HL-60 (cell line): ENCODE results near the gene PRIMA1.

Experiments used
- DNase-seq, 2 experiments: peaks; one replicate each; pipeline ENCODE4 v3.0.0-alpha.2; 2010 to 2020; ENCODE audit warnings: low read depth in 1 of 2, low spot score in 1 of 2
- H3K27ac ChIP-seq: fragments of 250-450 bp; sonication (Bioruptor Pico); replicated peaks from 2 replicates; pipeline ENCODE4 v1.5.1; 2020; ENCODE audit warnings: mild to moderate bottlenecking, moderate library complexity
- H3K27me3 ChIP-seq: fragments of 250-450 bp; sonication (Bioruptor Pico); 2 replicates; pipeline ENCODE4 v1.5.1; 2021; ENCODE audit warnings: mild to moderate bottlenecking, moderate library complexity; ENCODE audit not compliant: insufficient read depth, poor library complexity, severe bottlenecking
- H3K4me3 ChIP-seq: replicated peaks from 2 replicates; pipeline ENCODE4 v1.5.1; 2011; ENCODE audit warnings: mild to moderate bottlenecking, control low read depth, low read length; ENCODE audit not compliant: insufficient read depth
- GABPA ChIP-seq: IDR thresholded peaks from 2 replicates; pipeline ENCODE4 v1.6.1; 2012; ENCODE audit warnings: low read depth
- POLR2AphosphoS5 ChIP-seq: IDR thresholded peaks from 2 replicates; pipeline ENCODE4 v1.6.1; 2012; ENCODE audit warnings: low read depth
- SPI1 ChIP-seq: IDR thresholded peaks from 2 replicates; pipeline ENCODE4 v1.6.1; 2012; ENCODE audit warnings: low read depth, mild to moderate bottlenecking, borderline replicate concordance
- TF ChIP-seq, protein P1 (sequence below): IDR thresholded peaks from 2 replicates; pipeline ENCODE4 v1.6.1; 2012; ENCODE audit warnings: low read depth; ENCODE audit not compliant: insufficient replicate concordance
- TF ChIP-seq, protein P2 (sequence below): IDR thresholded peaks from one replicate; pipeline ENCODE4 v1.5.1; 2011; ENCODE audit warnings: low read length, control low read depth, inconsistent platforms; ENCODE audit not compliant: insufficient read depth

PRIMA1 gene

DNA sequence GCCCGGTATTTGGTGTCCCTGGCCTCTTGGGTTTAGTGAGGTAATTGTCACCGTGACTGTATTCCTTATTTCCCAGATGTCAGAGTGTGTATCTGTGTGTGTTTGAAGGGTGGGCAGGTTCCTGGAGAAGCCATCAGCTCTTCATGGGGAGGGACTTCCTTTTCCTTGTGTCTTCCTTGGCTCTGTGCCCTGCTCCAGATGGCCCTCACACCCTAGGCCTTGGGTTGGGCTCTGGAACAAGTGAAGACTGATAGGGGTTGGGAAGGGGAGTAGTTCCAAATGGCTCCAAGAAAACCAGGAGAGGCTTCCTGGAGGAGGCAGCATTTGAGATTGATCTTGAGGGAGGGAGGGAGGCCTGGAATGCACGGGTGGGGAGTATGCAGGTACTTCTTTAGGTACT is 43.8 kb upstream of the PRIMA1 start:
- no peaks in the 10 kb centered on the region for H3K27me3 ChIP-seq
- H3K4me3 ChIP-seq: no peak overlapping the region
- TF ChIP-seq, protein P1, sequence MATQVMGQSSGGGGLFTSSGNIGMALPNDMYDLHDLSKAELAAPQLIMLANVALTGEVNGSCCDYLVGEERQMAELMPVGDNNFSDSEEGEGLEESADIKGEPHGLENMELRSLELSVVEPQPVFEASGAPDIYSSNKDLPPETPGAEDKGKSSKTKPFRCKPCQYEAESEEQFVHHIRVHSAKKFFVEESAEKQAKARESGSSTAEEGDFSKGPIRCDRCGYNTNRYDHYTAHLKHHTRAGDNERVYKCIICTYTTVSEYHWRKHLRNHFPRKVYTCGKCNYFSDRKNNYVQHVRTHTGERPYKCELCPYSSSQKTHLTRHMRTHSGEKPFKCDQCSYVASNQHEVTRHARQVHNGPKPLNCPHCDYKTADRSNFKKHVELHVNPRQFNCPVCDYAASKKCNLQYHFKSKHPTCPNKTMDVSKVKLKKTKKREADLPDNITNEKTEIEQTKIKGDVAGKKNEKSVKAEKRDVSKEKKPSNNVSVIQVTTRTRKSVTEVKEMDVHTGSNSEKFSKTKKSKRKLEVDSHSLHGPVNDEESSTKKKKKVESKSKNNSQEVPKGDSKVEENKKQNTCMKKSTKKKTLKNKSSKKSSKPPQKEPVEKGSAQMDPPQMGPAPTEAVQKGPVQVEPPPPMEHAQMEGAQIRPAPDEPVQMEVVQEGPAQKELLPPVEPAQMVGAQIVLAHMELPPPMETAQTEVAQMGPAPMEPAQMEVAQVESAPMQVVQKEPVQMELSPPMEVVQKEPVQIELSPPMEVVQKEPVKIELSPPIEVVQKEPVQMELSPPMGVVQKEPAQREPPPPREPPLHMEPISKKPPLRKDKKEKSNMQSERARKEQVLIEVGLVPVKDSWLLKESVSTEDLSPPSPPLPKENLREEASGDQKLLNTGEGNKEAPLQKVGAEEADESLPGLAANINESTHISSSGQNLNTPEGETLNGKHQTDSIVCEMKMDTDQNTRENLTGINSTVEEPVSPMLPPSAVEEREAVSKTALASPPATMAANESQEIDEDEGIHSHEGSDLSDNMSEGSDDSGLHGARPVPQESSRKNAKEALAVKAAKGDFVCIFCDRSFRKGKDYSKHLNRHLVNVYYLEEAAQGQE: no peak
- TF ChIP-seq, protein P2, sequence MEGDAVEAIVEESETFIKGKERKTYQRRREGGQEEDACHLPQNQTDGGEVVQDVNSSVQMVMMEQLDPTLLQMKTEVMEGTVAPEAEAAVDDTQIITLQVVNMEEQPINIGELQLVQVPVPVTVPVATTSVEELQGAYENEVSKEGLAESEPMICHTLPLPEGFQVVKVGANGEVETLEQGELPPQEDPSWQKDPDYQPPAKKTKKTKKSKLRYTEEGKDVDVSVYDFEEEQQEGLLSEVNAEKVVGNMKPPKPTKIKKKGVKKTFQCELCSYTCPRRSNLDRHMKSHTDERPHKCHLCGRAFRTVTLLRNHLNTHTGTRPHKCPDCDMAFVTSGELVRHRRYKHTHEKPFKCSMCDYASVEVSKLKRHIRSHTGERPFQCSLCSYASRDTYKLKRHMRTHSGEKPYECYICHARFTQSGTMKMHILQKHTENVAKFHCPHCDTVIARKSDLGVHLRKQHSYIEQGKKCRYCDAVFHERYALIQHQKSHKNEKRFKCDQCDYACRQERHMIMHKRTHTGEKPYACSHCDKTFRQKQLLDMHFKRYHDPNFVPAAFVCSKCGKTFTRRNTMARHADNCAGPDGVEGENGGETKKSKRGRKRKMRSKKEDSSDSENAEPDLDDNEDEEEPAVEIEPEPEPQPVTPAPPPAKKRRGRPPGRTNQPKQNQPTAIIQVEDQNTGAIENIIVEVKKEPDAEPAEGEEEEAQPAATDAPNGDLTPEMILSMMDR: no peak
- TF ChIP-seq SPI1 (no peak), POLR2AphosphoS5 (no peak)
- no peak overlapping the region for H3K27ac ChIP-seq
- DNase-seq: no peak

DNA sequence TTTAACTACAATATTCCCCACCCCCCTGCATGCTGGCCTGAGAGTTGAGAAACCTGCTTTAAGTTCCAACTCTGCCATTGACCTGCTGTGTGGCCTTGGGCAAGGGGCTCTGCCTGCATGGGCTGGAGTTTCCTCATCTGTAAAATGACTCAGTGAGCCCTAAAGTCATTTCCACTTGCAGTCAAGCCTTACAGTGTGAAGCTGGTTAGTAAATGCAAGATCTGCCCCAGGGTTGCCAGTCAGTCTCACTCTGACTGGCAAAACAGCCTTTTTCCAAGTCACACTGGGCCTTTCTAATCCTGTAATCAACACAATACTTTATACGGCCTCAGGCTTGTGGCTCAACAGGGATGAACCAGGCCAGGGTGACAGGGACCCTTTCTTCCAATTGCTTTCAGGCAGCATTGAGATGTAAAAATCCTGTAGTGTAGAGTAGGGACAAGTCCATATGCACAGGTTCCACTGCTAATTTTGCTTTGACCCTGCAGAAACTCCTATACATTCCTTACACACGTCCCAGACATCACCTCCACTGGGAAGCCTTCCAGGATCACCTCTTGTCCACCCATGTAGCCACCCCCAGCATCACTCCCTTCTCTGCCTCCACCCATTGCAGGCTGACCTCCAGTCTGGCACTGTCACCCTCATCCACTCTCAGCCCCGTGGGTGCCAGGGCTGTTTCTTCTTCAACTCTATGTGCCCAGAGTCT is 42.6 kb upstream of the PRIMA1 start:
- no peak for DNase-seq
- TF ChIP-seq SPI1 (no peak), POLR2AphosphoS5 (no peak), GABPA (no peak)
- TF ChIP-seq, protein P2: no peak
- TF ChIP-seq, protein P1: no peak
- Histone ChIP-seq H3K27ac (no peak overlapping the region), H3K27me3 (no peaks in the 10 kb centered on the region), H3K4me3 (no peak overlapping the region)

DNA sequence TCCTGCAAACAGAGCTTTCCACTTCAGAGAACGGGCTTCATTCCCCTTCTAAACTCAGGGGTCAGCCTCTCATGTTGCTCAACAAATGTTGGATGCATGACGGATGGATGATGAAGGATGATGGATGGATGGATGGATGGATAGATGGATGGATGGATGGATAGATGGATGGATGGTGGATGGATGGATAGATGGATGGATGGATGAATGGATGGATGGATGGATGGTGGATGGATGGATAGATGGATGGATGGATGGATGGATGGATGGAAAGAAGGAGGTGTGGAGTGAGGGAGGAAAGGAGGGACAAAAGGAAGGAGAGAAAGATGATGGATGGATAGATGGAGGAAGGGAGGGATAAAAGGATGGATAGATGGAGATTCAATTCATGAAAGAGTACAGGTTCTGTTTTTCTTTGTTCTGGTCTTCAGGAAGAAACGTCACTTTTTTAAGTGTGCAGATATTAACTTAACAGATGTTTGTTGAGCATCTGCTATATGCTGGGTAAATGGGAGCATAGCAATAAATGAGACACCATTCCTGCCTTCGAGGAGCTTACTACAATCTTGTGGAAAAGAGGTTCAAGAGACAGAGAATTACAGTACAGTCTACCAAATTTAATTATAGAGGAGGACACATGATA is 41.7 kb upstream of the PRIMA1 start:
- Histone ChIP-seq H3K27ac (no peak overlapping the region), H3K4me3 (no peak overlapping the region), H3K27me3 (no peaks in the 10 kb centered on the region)
- DNase-seq: no peak
- TF ChIP-seq, protein P1: no peak
- TF ChIP-seq SPI1 (no peak), GABPA (no peak), POLR2AphosphoS5 (no peak)
- TF ChIP-seq, protein P2: no peak
